GM18519 (cell line): Measurements from ENCODE around the gene FBXO30.

Experiments used
- ATAC-seq: cut with Tn5 transposase; IDR thresholded peaks from one replicate; pipeline ENCODE4 v1.9.1; 2021; ENCODE audit warnings: mild to moderate bottlenecking, moderate library complexity; ENCODE audit not compliant: unreplicated experiment, low FRiP score

FBXO30 gene

GRCh38 chr6:145819994-145820393 lies 5.4 kb upstream of the FBXO30 start:
- ATAC-seq, result no peak

- no peak for ATAC-seq
These were observed 4.2 kb upstream of the FBXO30 start for GRCh38 chr6:145818796-145819195.

GRCh38 chr6:145816392-145816791 lies 1.8 kb upstream of the FBXO30 start:
- ATAC-seq, result no peak

- ATAC-seq, result no peak
These were observed 997 bp upstream of the FBXO30 start for GRCh38 chr6:145815309-145816274.

- ATAC-seq, result peak; percentile 7
These were observed 527 bp downstream of the FBXO30 start for GRCh38 chr6:145814035-145814500.

- ATAC-seq, result no peak
These were observed 1.1 kb downstream of the FBXO30 start for GRCh38 chr6:145813285-145814034.

GRCh38 chr6:145811741-145812140 lies 2.9 kb downstream of the FBXO30 start:
- ATAC-seq, result no peak

- no peak for ATAC-seq
These were observed 4.8 kb downstream of the FBXO30 start for GRCh38 chr6:145809785-145810184.

- peak; percentile 88 for ATAC-seq
These were observed 5.4 kb downstream of the FBXO30 start for GRCh38 chr6:145809211-145809610.

- no peak for ATAC-seq
These were observed 6.4 kb downstream of the FBXO30 start for GRCh38 chr6:145808239-145808638.

- ATAC-seq, result no peak
These were observed 12.5 kb downstream of the FBXO30 start for GRCh38 chr6:145802141-145802540.

GRCh38 chr6:145801021-145801420 lies 13.6 kb downstream of the FBXO30 start:
- ATAC-seq, result no peak

GRCh38 chr6:145798530-145798929 lies 16.1 kb downstream of the FBXO30 start:
- no peak for ATAC-seq

GRCh38 chr6:145789443-145789842 lies 25.2 kb downstream of the FBXO30 start:
- ATAC-seq, result no peak

- ATAC-seq, result no peak
These were observed 26.9 kb downstream of the FBXO30 start for GRCh38 chr6:145787688-145788087.

GRCh38 chr6:145784683-145785082 lies 29.9 kb downstream of the FBXO30 start:
- peak; percentile 47 for ATAC-seq

GRCh38 chr6:145783796-145784195 lies 30.8 kb downstream of the FBXO30 start:
- ATAC-seq, result no peak

GRCh38 chr6:145772846-145773245 lies 41.7 kb downstream of the FBXO30 start:
- ATAC-seq, result no peak

GRCh38 chr6:145765449-145765848 lies 49.1 kb downstream of the FBXO30 start:
- ATAC-seq, result no peak

- no peak for ATAC-seq
These were observed 50.9 kb downstream of the FBXO30 start for GRCh38 chr6:145763742-145764141.

- peak; percentile 52 for ATAC-seq
These were observed 53.0 kb downstream of the FBXO30 start for GRCh38 chr6:145761584-145761983.
